Adrenal gland (tissue), 12 donors: Measurements from ENCODE around the gene TEAD1. TPM values are rescaled to one million over a fixed set of nuclear protein-coding genes. Genes with fewer than 3 reads are reported as not detected.

Experiments used
- DNase-seq, 7 donors: peaks; one replicate each; pipeline ENCODE4 v3.0.0-alpha.2; 2019 to 2020
- H3K27ac ChIP-seq, 5 donors: fragments of 200-600 bp; sonication (generic) in 4 of 5; 1 replicate in 3 of 5; 2 replicates in 2 of 5; pipeline versions ENCODE4 v1.5.1 to v1.8.0; 2016 to 2020; ENCODE audit warnings: mild to moderate bottlenecking in 1 of 5
- H3K27me3 ChIP-seq: fragments of 200-600 bp; 2 replicates; pipeline ENCODE4 v1.8.0; 2021
- H3K36me3 ChIP-seq, 2 donors: fragments of 200-600 bp; replicated peaks in 1 of 2; 1 replicate in 1 of 2; 2 replicates in 1 of 2; pipeline versions ENCODE4 v1.5.1 to v1.8.0; 2018 to 2022
- H3K4me1 ChIP-seq, 2 donors: fragments of 200-600 bp; replicated peaks in 1 of 2; 1 replicate in 1 of 2; 2 replicates in 1 of 2; pipeline versions ENCODE4 v1.5.1 to v1.8.0; 2018 to 2021
- H3K4me3 ChIP-seq, 4 donors: fragments of 200-600 bp; sonication (generic) in 3 of 4; one replicate each; pipeline ENCODE4 v1.5.1; 2016 to 2018
- H3K9me3 ChIP-seq, 3 donors: fragments of 200-600 bp; sonication (generic) in 1 of 3; replicated peaks in 1 of 3; 1 replicate in 2 of 3; 2 replicates in 1 of 3; pipeline versions ENCODE4 v1.5.1 to v1.8.0; 2016 to 2021
- CTCF ChIP-seq, 6 experiments: fragments of 450-650 bp in 4 of 6; fragments of 200-600 bp in 2 of 6; sonication (generic) in 1 of 6; IDR thresholded peaks; 1 replicate in 5 of 6; 2 replicates in 1 of 6; pipeline versions ENCODE4 v1.5.1 to v1.8.0; 2016 to 2021; ENCODE audit warnings: antibody characterized with exemption in 6 of 6, mild to moderate bottlenecking in 2 of 6, moderate library complexity in 1 of 6
- POLR2A ChIP-seq, 2 donors: fragments of 450-650 bp; IDR thresholded peaks; one replicate each; pipeline ENCODE4 v1.6.1; 2017; ENCODE audit warnings: antibody characterized with exemption in 2 of 2, mild to moderate bottlenecking in 2 of 2, moderate library complexity in 1 of 2
- WGBS, 4 donors: extraction: QIAGEN DNeasy Blood & Tissue Kit in 2 of 4; methylation state at CpG; one replicate each; pipeline versions ENCODE4 v1.1.5 to v1.1.7; 2013 to 2017; 5-methylcytosine and 5-hydroxymethylcytosine counted together
- intact Hi-C, 2 donors: fragments of 100-400 bp; cut with DNase I; formaldehyde crosslinking; loops; one replicate each; pipeline versions ENCODE4 v1.14.1 to v1.15.0; 2022 to 2023
- polyA plus RNA-seq, 3 donors: library from polyadenylated mRNA; stranded (reverse); fragments of 200-250 nt in 2 of 3; fragments of 350-450 nt in 1 of 3; fragmentation: Illumina TruSeq in 1 of 3; extraction: RNeasy Lipid Tissue Mini Kit (QIAGEN cat#74804) in 1 of 3; gene quantifications; one replicate each; pipeline ENCODE4 v1.2.3, GENCODE V29; 2013 to 2014
- total RNA-seq, 9 donors: library from RNA; depleted of rRNA in 4 of 9; stranded (reverse); fragments of >200 nt in 4 of 9; fragments of 120-200 nt in 1 of 9; fragmentation: NEBNext Ultra II Directional in 1 of 9; extraction: Animal tissue kit (Norgen Biotek cat#: 25700) in 1 of 9; gene quantifications; one replicate each; pipeline versions ENCODE4 v1.1.0 to v1.2.4, GENCODE V29; 2013 to 2023
- donor health status: healthy with polysubstance abuse.
- donor health status: Bipolar disorder and iron deficiency.
- donor health status: DM: yes; HTN: yes; CAD: no.
- donor health status: DM: no; HTN: no; CAD: no.
- donor health status: DM: no; HTN: no; CAD: no.
- donor health status: DM: yes; HTN: yes; CAD: no.

The TEAD1 gene
- total and polyA plus RNA-seq, 12 donors, result 3.9 to 49.9 (median 35.1) TPM

DNA sequence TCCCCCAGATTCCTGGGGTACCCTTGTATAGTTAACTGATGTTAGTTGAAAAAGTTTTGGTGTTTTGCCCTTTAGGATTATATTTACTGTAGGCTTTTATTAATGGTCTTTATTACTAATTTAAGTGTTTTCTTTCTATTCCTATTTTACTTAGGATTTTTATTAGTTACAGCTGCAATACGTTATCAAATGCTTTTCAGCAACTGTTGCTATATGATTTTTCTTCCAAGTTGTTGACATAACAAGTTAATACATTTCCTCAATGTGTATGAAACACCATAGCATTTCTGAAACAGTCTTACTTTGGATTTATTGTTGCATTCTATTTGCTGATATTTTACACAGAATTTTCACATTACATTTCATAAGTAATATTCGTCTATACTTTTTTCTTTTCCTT lies 253.7 kb downstream of the TEAD1 start:
- DNase-seq, result no peak
- H3K36me3 ChIP-seq, result peaks cover 0 to 10% of the 10 kb centered on the region in 2 donors
- no peaks in the 10 kb centered on the region for H3K27me3 ChIP-seq
- H3K27ac ChIP-seq, result no peak overlapping the region
- intact Hi-C loops, result no loop called here
- no peaks in the 10 kb centered on the region for H3K4me1 ChIP-seq
- WGBS, 4 donors, result 86 to 98% (median 93%) methylated on average over 2 of the region's 2 CpGs
- H3K9me3 ChIP-seq, result no peaks in the 10 kb centered on the region
- no peak overlapping the region for H3K4me3 ChIP-seq
- TF ChIP-seq CTCF (IDR thresholded peaks at IDR 0.05) (no peak), POLR2A (IDR thresholded peaks at IDR 0.05) (no peak)

DNA sequence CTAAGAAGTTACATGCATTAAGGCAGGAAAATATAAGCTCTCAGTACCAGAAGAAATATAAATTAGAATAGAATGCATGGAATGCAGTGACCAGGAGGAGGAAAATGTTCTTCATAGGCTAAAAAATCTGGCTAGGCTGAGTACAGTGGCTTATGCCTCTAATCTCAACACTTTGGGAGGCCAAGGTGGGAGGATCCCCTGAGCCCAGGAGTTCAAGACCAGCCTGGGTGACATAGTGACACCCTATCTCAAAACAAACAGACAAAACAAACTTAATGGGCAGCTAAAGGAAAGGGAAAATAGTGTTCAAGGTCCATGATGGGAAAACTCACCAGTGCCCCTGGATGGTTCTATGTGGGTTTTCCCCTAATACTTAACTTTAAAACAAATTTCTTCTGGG lies 256.6 kb downstream of the TEAD1 start:
- intact Hi-C loops, result no loop called here
- no peaks in the 10 kb centered on the region for H3K4me1 ChIP-seq
- no peak overlapping the region for H3K4me3 ChIP-seq
- no peak for DNase-seq
- TF ChIP-seq CTCF (IDR thresholded peaks at IDR 0.05) (no peak), POLR2A (IDR thresholded peaks at IDR 0.05) (no peak)
- H3K27ac ChIP-seq, result no peak overlapping the region
- no peaks in the 10 kb centered on the region for H3K9me3 ChIP-seq
- no peaks in the 10 kb centered on the region for H3K27me3 ChIP-seq
- H3K36me3 ChIP-seq, result no peaks in the 10 kb centered on the region

DNA sequence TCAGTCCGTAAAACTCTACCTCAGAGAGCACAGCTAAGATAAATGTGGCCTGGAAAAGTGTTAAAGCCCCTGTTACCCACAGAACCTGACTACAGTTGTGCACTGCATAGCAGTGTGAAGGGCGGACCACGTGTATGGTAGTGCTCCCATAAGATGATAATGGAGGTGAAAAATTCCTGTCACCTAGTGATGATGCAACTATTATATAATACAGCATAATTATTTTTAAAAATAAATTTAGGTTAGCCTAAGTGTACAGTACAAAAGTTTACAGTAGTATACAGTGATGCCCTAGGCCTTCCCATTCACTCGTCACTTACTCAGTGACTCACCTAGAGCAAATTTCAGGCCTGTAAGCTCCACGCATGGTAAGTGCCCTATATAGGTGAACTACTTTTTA lies 258.3 kb downstream of the TEAD1 start:
- 78 to 99% (median 98%) methylated on average over 5 of the region's 5 CpGs for WGBS, 4 donors
- Histone ChIP-seq H3K27me3 (no peaks in the 10 kb centered on the region), H3K4me1 (no peaks in the 10 kb centered on the region), H3K27ac (no peak overlapping the region), H3K4me3 (no peak overlapping the region), H3K9me3 (no peaks in the 10 kb centered on the region), H3K36me3 (peaks cover 0 to 7% of the 10 kb centered on the region in 2 donors)
- TF ChIP-seq CTCF (IDR thresholded peaks at IDR 0.05) (no peak), POLR2A (IDR thresholded peaks at IDR 0.05) (no peak)
- no peak for DNase-seq
- intact Hi-C loops, result no loop called here

GRCh38 chr11:12936200-12936599 lies 262.0 kb downstream of the TEAD1 start:
- Histone ChIP-seq H3K4me1 (no peaks in the 10 kb centered on the region), H3K9me3 (no peaks in the 10 kb centered on the region), H3K4me3 (no peak overlapping the region), H3K27me3 (no peaks in the 10 kb centered on the region), H3K27ac (no peak overlapping the region), H3K36me3 (peaks cover 0 to 11% of the 10 kb centered on the region in 2 donors)
- no peak for DNase-seq
- WGBS, 4 donors, result 48 to 98% (median 95%) methylated on average over 2 of the region's 2 CpGs
- intact Hi-C loops, result no loop called here
- TF ChIP-seq POLR2A (IDR thresholded peaks at IDR 0.05) (no peak), CTCF (IDR thresholded peaks at IDR 0.05) (no peak)
